HG02943 (cell line): ENCODE data around the gene CLEC9A.
"Not testable (repeated sequence)": the region's sequence is repeated elsewhere in the genome, so short reads cannot be mapped to it uniquely, and the experiment has no call there.

Source experiments
- ATAC-seq: cut with Tn5 transposase; IDR thresholded peaks from one replicate; pipeline ENCODE4 v1.9.1; 2021; ENCODE audit warnings: mild to moderate bottlenecking, low read depth, moderate library complexity; ENCODE audit not compliant: unreplicated experiment

CLEC9A gene

GRCh38 chr12:10030446-10030845 is at the start of gene CLEC9A:
Gene CLEC9A, plus strand, starts transcription at chr12:10030682. Its CDS starts 22,006 bp downstream, at chr12:10052688.
- ATAC-seq = no peak

- no peak for ATAC-seq
Observed at GRCh38 chr12:9991876-9992275, 38.6 kb upstream of the CLEC9A start.

- ATAC-seq = no peak
Observed at GRCh38 chr12:9992296-9992695, 38.2 kb upstream of the CLEC9A start.

- ATAC-seq = no peak
Observed at GRCh38 chr12:9999016-9999415, 31.5 kb upstream of the CLEC9A start, which contains the start of gene CLEC1B. Gene CLEC1B, minus strand, starts transcription at chr12:9999121. Its CDS starts 21 bp downstream, at chr12:9999100.

- ATAC-seq = no peak
Observed at GRCh38 chr12:10001171-10001776, 29.2 kb upstream of the CLEC9A start.

GRCh38 chr12:10012630-10013330 is 17.7 kb upstream of the CLEC9A start:
- ATAC-seq = no peak

- no peak for ATAC-seq
Observed at GRCh38 chr12:10015450-10015849, 15.0 kb upstream of the CLEC9A start.

GRCh38 chr12:10016881-10017280 is 13.6 kb upstream of the CLEC9A start:
- ATAC-seq = no peak

GRCh38 chr12:10018386-10018785 is 12.1 kb upstream of the CLEC9A start:
- no peak for ATAC-seq

GRCh38 chr12:10021342-10021741 is 9.1 kb upstream of the CLEC9A start:
- no peak for ATAC-seq

GRCh38 chr12:10025236-10025635 is 5.2 kb upstream of the CLEC9A start:
- ATAC-seq = no peak

GRCh38 chr12:10026666-10027065 is 3.8 kb upstream of the CLEC9A start:
- not testable (repeated sequence) for ATAC-seq

- no peak for ATAC-seq
Observed at GRCh38 chr12:10027311-10027710, 3.2 kb upstream of the CLEC9A start.

- no peak for ATAC-seq
Observed at GRCh38 chr12:10027721-10028120, 2.8 kb upstream of the CLEC9A start.

- no peak for ATAC-seq
Observed at GRCh38 chr12:10031321-10031720, 839 bp downstream of the CLEC9A start.

GRCh38 chr12:10031771-10032175 is 1.3 kb downstream of the CLEC9A start:
- ATAC-seq = no peak

- ATAC-seq = no peak
Observed at GRCh38 chr12:10033783-10034545, 3.5 kb downstream of the CLEC9A start.

GRCh38 chr12:10042167-10042566 is 11.7 kb downstream of the CLEC9A start:
- ATAC-seq = no peak

GRCh38 chr12:10048526-10048925 is 18.0 kb downstream of the CLEC9A start:
- ATAC-seq = no peak

GRCh38 chr12:10052193-10052913 is 21.9 kb downstream of the CLEC9A start:
- ATAC-seq = no peak

GRCh38 chr12:10058387-10058786 is 27.9 kb downstream of the CLEC9A start:
- ATAC-seq = no peak
